ENCODE data around the gene PNPLA6.

DNA sequence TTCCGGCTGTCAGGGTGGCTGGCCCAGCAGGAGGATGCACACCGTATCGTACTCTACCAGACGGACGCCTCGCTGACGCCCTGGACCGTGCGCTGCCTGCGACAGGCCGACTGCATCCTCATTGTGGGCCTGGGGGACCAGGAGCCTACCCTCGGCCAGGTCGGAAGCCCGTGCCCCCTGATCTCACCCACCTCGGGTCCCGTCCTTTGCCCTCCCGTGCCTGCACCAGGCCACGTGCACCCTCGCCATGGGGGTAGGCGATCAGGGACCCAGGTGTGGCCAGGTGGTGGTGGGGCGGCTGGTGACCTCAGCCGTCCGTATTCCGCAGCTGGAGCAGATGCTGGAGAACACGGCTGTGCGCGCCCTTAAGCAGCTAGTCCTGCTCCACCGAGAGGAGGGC, 19.0 kb downstream of the PNPLA6 start:
- TF ChIP-seq, protein P1, sequence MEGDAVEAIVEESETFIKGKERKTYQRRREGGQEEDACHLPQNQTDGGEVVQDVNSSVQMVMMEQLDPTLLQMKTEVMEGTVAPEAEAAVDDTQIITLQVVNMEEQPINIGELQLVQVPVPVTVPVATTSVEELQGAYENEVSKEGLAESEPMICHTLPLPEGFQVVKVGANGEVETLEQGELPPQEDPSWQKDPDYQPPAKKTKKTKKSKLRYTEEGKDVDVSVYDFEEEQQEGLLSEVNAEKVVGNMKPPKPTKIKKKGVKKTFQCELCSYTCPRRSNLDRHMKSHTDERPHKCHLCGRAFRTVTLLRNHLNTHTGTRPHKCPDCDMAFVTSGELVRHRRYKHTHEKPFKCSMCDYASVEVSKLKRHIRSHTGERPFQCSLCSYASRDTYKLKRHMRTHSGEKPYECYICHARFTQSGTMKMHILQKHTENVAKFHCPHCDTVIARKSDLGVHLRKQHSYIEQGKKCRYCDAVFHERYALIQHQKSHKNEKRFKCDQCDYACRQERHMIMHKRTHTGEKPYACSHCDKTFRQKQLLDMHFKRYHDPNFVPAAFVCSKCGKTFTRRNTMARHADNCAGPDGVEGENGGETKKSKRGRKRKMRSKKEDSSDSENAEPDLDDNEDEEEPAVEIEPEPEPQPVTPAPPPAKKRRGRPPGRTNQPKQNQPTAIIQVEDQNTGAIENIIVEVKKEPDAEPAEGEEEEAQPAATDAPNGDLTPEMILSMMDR (IDR thresholded peaks at IDR 0.05), result no peak
- TF ChIP-seq POLR2A (IDR thresholded peaks at IDR 0.05), result no peak
